Midbrain (tissue), 1 donor: Measurements from ENCODE around the gene TUBA1C.
A peak's percentile ranks its signal among the peaks of the same experiment; 100 is the strongest.
"Not testable (repeated sequence)": the region's sequence is repeated elsewhere in the genome, so short reads cannot be mapped to it uniquely, and the experiment has no call there.

Source experiments
- DNase-seq: peaks from one replicate; lab custom pipeline; 2025; lab: John Stamatoyannopoulos, UW

Gene TUBA1C

GRCh38 chr12:49264873-49265792 is at the start of gene TUBA1C:
Gene TUBA1C (plus strand): TSS chr12:49265082. CDS start chr12:49265182, 100 bp downstream.
- DNase-seq, result peak; percentile 65

GRCh38 chr12:49219417-49220026 is 45.4 kb upstream of the TUBA1C start:
- DNase-seq, result no peak

- no peak for DNase-seq
Observed at GRCh38 chr12:49220972-49221371, 43.9 kb upstream of the TUBA1C start.

GRCh38 chr12:49223122-49223521 is 41.8 kb upstream of the TUBA1C start:
- no peak for DNase-seq

- no peak for DNase-seq
Observed at GRCh38 chr12:49223590-49224369, 41.1 kb upstream of the TUBA1C start.

- DNase-seq, result no peak
Observed at GRCh38 chr12:49225576-49226166, 39.2 kb upstream of the TUBA1C start.

- no peak for DNase-seq
Observed at GRCh38 chr12:49227713-49228112, 37.2 kb upstream of the TUBA1C start.

- no peak for DNase-seq
Observed at GRCh38 chr12:49228653-49229052, 36.2 kb upstream of the TUBA1C start.

- DNase-seq, result no peak
Observed at GRCh38 chr12:49230176-49230804, 34.6 kb upstream of the TUBA1C start.

GRCh38 chr12:49230805-49231194 is 34.1 kb upstream of the TUBA1C start:
- no peak for DNase-seq

GRCh38 chr12:49231878-49232655 is 32.8 kb upstream of the TUBA1C start:
- peak; percentile 49 for DNase-seq

- DNase-seq, result peak; percentile 81
Observed at GRCh38 chr12:49232940-49233841, 31.7 kb upstream of the TUBA1C start.

GRCh38 chr12:49233842-49234526 is 30.9 kb upstream of the TUBA1C start:
- DNase-seq, result peak; percentile 70

GRCh38 chr12:49236423-49236822 is 28.5 kb upstream of the TUBA1C start:
- DNase-seq, result no peak

- no peak for DNase-seq
Observed at GRCh38 chr12:49243631-49244030, 21.3 kb upstream of the TUBA1C start.

GRCh38 chr12:49244176-49244575 is 20.7 kb upstream of the TUBA1C start:
- DNase-seq, result no peak

- no peak for DNase-seq
Observed at GRCh38 chr12:49251357-49251756, 13.5 kb upstream of the TUBA1C start.

- no peak for DNase-seq
Observed at GRCh38 chr12:49253033-49253623, 11.8 kb upstream of the TUBA1C start.

GRCh38 chr12:49255456-49255855 is 9.4 kb upstream of the TUBA1C start:
- DNase-seq, result not testable (repeated sequence)
